Measurements from ENCODE around the gene SMAD3. TPM values are rescaled to one million over a fixed set of nuclear protein-coding genes. Genes with fewer than 3 reads are reported as not detected.

SMAD3 gene
- total and polyA plus RNA-seq, 2 of the 8 experiments (the other 6 are each of a cell fraction or from before 2014, with no cell fraction given): 10.1 to 12.4 TPM

GRCh38 chr15:67039384-67040075 lies 25.9 kb upstream of the SMAD3 start:
- Histone ChIP-seq H3K4me1 (replicated peaks in 1 of 4; ENCODE audit: control insufficient read depth in 3 of 4, insufficient read depth in 4 of 4, low read length in 3 of 4) (peaks cover 13 to 31% (median 19%) of the 10 kb centered on the region in 4 experiments), H3K4me2 (ENCODE audit: insufficient read depth in 1 of 2, low read depth in 2 of 2, low read length in 2 of 2) (peak overlapping the region; percentile 39 to 44; a peak in 3 of 4 replicates), H3K23me2 (ENCODE audit: low read depth, low read length) (no peaks in the 10 kb centered on the region; the same call in 1 of the 2 replicates), H3K9me3 (ENCODE audit: insufficient read depth in 2 of 2, low read depth in 1 of 2, low read length in 1 of 2) (no peaks in the 10 kb centered on the region), H3K4ac (replicated peaks; ENCODE audit: insufficient read length, low read depth, low read length) (no peak overlapping the region), H4K91ac (replicated peaks; ENCODE audit: insufficient read length, low read length) (peak overlapping the region; percentile 6), H3K56ac (replicated peaks; ENCODE audit: insufficient read length, low read depth, low read length) (no peak overlapping the region), H4K20me1 (replicated peaks in 1 of 2; ENCODE audit: control insufficient read depth in 1 of 2, insufficient read depth in 2 of 2, low read length in 2 of 2) (no peaks in the 10 kb centered on the region), H2BK12ac (ENCODE audit: low read depth, low read length) (peak overlapping the region; percentile 21; the same call in 1 of the 2 replicates), H2AK5ac (ENCODE audit: low read depth, low read length) (0 out of 2 replicates have a peak overlapping the region, but pooled peaks have one; percentile 11), H2BK20ac (ENCODE audit: low read length) (peak overlapping the region; percentile 86), H3K79me2 (ENCODE audit: control insufficient read depth in 1 of 2, insufficient read depth in 2 of 2, low read length in 2 of 2) (no peaks in the 10 kb centered on the region), H3K36me3 (ENCODE audit: control insufficient read depth in 2 of 4, insufficient read depth in 4 of 4, low read length in 3 of 4) (no peaks in the 10 kb centered on the region), H3K9ac (replicated peaks in 1 of 4; ENCODE audit: extremely low read depth in 1 of 4, low read depth in 3 of 4, low read length in 3 of 4) (no peak overlapping the region; a peak in 1 of 7 replicates), H3K14ac (ENCODE audit: insufficient read length) (no peak overlapping the region), H3K79me1 (ENCODE audit: low read depth, low read length) (no peaks in the 10 kb centered on the region), H2BK5ac (ENCODE audit: low read depth, low read length) (peak overlapping the region; percentile 41; the same call in 1 of the 2 replicates), H4K8ac (ENCODE audit: extremely low read depth, insufficient read depth, low read length) (no peak overlapping the region), H2AFZ (ENCODE audit: low read length) (no peak overlapping the region), H3K4me3 (ENCODE audit: extremely low read depth in 1 of 4, insufficient read depth in 2 of 4, low read depth in 3 of 4, low read length in 4 of 4) (peak overlapping the region in 1 of 4 experiments; percentile 8; a peak in 1 of 8 replicates), H3K27ac (ENCODE audit: low read depth, low read length) (no peak overlapping the region), H2BK120ac (replicated peaks; ENCODE audit: low read depth, low read length) (peak overlapping the region; percentile 67), H3K23ac (ENCODE audit: insufficient read length) (no peak overlapping the region), H2BK15ac (ENCODE audit: low read length) (peak overlapping the region; percentile 0; the same call in 1 of the 2 replicates), H3K18ac (ENCODE audit: extremely low read depth, low read length) (peak overlapping the region; percentile 33; the same call in 1 of the 2 replicates), H4K5ac (ENCODE audit: insufficient read length, low read depth, low read length) (no peak overlapping the region), H3K27me3 (replicated peaks in 1 of 4; ENCODE audit: control insufficient read depth in 3 of 4, extremely low read depth in 1 of 4, insufficient read depth in 3 of 4, low read length in 3 of 4) (peaks cover 0 to 6% (median 3%) of the 10 kb centered on the region in 4 experiments; a peak in 4 of 7 replicates)
- CTCF ChIA-PET (ENCODE audit: partially characterized antibody): interaction anchor here (1.0 kb wide), 1 partner anchor 10 kb away, joined by 4 read pairs; no protein-coding TSS in a partner anchor
- 46% methylated on average over 10 of the region's 10 CpGs; no CpG with 5 or more reads in 1 of the 2 experiments for WGBS, 2 experiments (ENCODE audit: extremely low coverage in 1 of 2, insufficient coverage in 1 of 2, insufficient read length in 1 of 2, insufficient replicate concordance in 2 of 2, low coverage in 1 of 2, low lambda C conversion rate in 2 of 2, missing lambda C conversion rate in 1 of 2)
- FAIRE-seq (no peak), DNase-seq (ENCODE audit: low read depth in 1 of 2, low spot score in 2 of 2) (peak in 1 of 2 experiments; percentile 66)
- POLR2A ChIA-PET (ENCODE audit: partially characterized antibody): interaction anchor here (2.1 kb wide), 1 partner anchor 25 kb away, joined by 8 read pairs; no protein-coding TSS in a partner anchor
- TF ChIP-seq SP1 (IDR thresholded peaks at IDR 0.05; ENCODE audit: low read depth, low read length): 0 out of 2 replicates have a peak, but pooled peaks have one; percentile 29
- no peak for TF ChIP-seq CEBPB (IDR thresholded peaks at IDR 0.05; ENCODE audit: low read depth, low read length)
- TF ChIP-seq ASH2L (IDR thresholded peaks at IDR 0.05; ENCODE audit: low read length): peak; percentile 74
- no peak for TF ChIP-seq KDM4A (IDR thresholded peaks at IDR 0.05; ENCODE audit: low read depth, low read length, severe bottlenecking)
- no peak for TF ChIP-seq CBX5 (IDR thresholded peaks at IDR 0.05; ENCODE audit: low read depth, low read length)
- no peak for TF ChIP-seq TCF12 (IDR thresholded peaks at IDR 0.05; ENCODE audit: low read depth, low read length)
- TF ChIP-seq EP300 (IDR thresholded peaks at IDR 0.05; ENCODE audit: borderline replicate concordance in 1 of 2, low read depth in 2 of 2, low read length in 2 of 2): peak in 1 of 2 experiments; percentile 55; a peak in 1 of 3 replicates

Measured in H1 (cell line).